Panc1 (cell line): ENCODE results near the gene PCDHA11. TPM values are rescaled to one million over a fixed set of nuclear protein-coding genes. Genes with fewer than 3 reads are reported as not detected.

Experiments
- ATAC-seq: fragments of 200-7000 bp; cut with Tn5 transposase; 2 replicates; pipeline ENCODE4 v1.9.1; 2020; ENCODE audit warnings: mild to moderate bottlenecking, moderate library complexity
- BruUV-seq: library from RNA; stranded (reverse); fragments of 400-500 nt; replicated peaks from 2 replicates; lab custom pipeline; 2021; lab: Mats Ljungman, UMichigan
- CTCF ChIA-PET: fragments of 300-600 bp; sonication (Branson Sonifier 250); formaldehyde crosslinking; loops from one replicate; lab custom pipeline; 2022; ENCODE audit warnings: antibody characterized with exemption; lab: Charles Lee
- POLR2A ChIA-PET: fragments of 300-600 bp; sonication (Branson Sonifier 250); formaldehyde crosslinking; loops from one replicate; lab custom pipeline; 2022; ENCODE audit warnings: antibody characterized with exemption; lab: Charles Lee
- DNase-seq: peaks from one replicate; pipeline ENCODE4 v3.0.0-alpha.2; 2010; ENCODE audit warnings: low read depth, low spot score
- H3K27ac ChIP-seq: 2 replicates; pipeline ENCODE4 v1.5.1; 2011; ENCODE audit warnings: mild to moderate bottlenecking, low read length, inconsistent platforms
- H3K27me3 ChIP-seq: fragments of 200-500 bp; sonication (Bioruptor generic); 2 replicates; pipeline ENCODE4 v1.6.0; 2014; ENCODE audit warnings: low read length, inconsistent platforms; ENCODE audit not compliant: control insufficient read depth, insufficient read depth
- H3K36me3 ChIP-seq: fragments of 200-500 bp; sonication (Bioruptor generic); 2 replicates; pipeline ENCODE4 v1.5.1; 2014; ENCODE audit warnings: inconsistent platforms, mild to moderate bottlenecking, low read length, moderate library complexity; ENCODE audit not compliant: control insufficient read depth, insufficient read depth
- H3K4me1 ChIP-seq: 2 replicates; pipeline ENCODE4 v1.5.1; 2011; ENCODE audit warnings: inconsistent platforms, mild to moderate bottlenecking, low read length, moderate library complexity; ENCODE audit not compliant: control insufficient read depth, insufficient read depth
- H3K4me3 ChIP-seq, 2 experiments: 2 replicates each; pipeline ENCODE4 v1.5.1; 2011 to 2012; ENCODE audit warnings: low read depth in 2 of 2, low read length in 2 of 2, mild to moderate bottlenecking in 2 of 2, inconsistent platforms in 1 of 2, moderate library complexity in 1 of 2
- H3K9me3 ChIP-seq: fragments of 200-500 bp; sonication (Bioruptor generic); 2 replicates; pipeline ENCODE4 v1.5.1; 2014; ENCODE audit warnings: low read depth, mild to moderate bottlenecking, inconsistent platforms, low read length, moderate library complexity; ENCODE audit not compliant: control insufficient read depth, insufficient read depth
- POLR2AphosphoS5 ChIP-seq: IDR thresholded peaks from 2 replicates; pipeline ENCODE4 v1.6.1; 2012; ENCODE audit warnings: mild to moderate bottlenecking, low read depth, low read length, moderate library complexity
- SIN3A ChIP-seq: IDR thresholded peaks from 2 replicates; pipeline ENCODE4 v1.6.1; 2012; ENCODE audit warnings: low read depth, mild to moderate bottlenecking, low read length, moderate library complexity, borderline replicate concordance; ENCODE audit not compliant: insufficient read depth
- TCF7L2 ChIP-seq: IDR thresholded peaks from 2 replicates; pipeline ENCODE4 v1.6.1; 2011; ENCODE audit warnings: mild to moderate bottlenecking, low read depth, low read length, inconsistent platforms
- in situ Hi-C: cut with HindIII; loops from 2 replicates; pipeline ENCODE4 v1.10.0; 2016; ENCODE audit warnings: low sequenced_read_pairs, low pct_unique_long_range_greater_than_20kb
- intact Hi-C: fragments of 100-400 bp; cut with micrococcal nuclease; formaldehyde crosslinking; loops from one replicate; pipeline ENCODE4 v1.10.0; 2022; ENCODE audit not compliant: unreplicated experiment
- total RNA-seq: library from RNA; stranded (reverse); gene quantifications from one replicate; pipeline ENCODE4 v1.2.1, GENCODE V29; 2021; ENCODE audit not compliant: unreplicated experiment
- TF ChIP-seq, protein P1 (sequence below), 2 experiments: IDR thresholded peaks; 2 replicates each; pipeline ENCODE4 v1.6.1; 2011 to 2012; ENCODE audit warnings: low read depth in 2 of 2, control low read depth in 1 of 2, low read length in 1 of 2, mild to moderate bottlenecking in 1 of 2, moderate library complexity in 1 of 2; ENCODE audit not compliant: insufficient read depth in 1 of 2
- TF ChIP-seq, protein P2 (sequence below): fragments of 450-650 bp; IDR thresholded peaks from 2 replicates; pipeline ENCODE4 v1.5.1; 2017; ENCODE audit warnings: mild to moderate bottlenecking

The PCDHA11 gene
- total RNA-seq, 1 experiment from 2014 or later: 0.08 TPM

DNA sequence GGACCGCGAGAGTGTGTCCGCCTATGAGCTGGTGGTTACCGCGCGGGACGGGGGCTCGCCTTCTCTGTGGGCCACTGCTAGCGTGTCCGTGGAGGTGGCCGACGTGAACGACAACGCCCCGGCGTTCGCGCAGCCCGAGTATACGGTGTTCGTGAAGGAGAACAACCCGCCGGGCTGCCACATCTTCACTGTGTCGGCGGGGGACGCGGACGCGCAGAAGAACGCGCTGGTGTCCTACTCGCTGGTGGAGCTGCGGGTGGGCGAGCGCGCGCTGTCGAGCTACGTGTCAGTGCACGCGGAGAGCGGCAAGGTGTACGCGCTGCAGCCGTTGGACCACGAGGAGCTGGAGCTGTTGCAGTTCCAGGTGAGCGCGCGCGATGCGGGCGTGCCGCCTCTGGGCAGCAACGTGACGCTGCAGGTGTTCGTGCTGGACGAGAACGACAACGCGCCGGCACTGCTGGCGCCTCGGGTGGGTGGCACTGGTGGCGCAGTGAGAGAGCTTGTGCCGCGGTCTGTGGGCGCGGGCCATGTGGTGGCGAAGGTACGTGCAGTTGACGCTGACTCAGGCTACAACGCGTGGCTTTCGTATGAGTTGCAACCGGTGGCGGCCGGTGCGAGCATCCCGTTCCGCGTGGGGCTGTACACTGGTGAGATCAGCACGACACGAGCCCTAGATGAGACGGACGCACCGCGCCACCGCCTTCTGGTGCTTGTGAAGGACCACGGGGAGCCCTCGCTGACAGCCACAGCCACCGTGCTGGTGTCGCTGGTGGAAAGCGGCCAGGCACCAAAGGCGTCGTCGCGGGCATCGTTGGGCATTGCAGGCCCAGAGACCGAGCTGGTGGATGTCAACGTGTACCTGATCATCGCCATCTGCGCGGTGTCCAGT lies 32.9 kb upstream of the PCDHA11 start:
- no peak for TF ChIP-seq SIN3A
- TF ChIP-seq, protein P1, sequence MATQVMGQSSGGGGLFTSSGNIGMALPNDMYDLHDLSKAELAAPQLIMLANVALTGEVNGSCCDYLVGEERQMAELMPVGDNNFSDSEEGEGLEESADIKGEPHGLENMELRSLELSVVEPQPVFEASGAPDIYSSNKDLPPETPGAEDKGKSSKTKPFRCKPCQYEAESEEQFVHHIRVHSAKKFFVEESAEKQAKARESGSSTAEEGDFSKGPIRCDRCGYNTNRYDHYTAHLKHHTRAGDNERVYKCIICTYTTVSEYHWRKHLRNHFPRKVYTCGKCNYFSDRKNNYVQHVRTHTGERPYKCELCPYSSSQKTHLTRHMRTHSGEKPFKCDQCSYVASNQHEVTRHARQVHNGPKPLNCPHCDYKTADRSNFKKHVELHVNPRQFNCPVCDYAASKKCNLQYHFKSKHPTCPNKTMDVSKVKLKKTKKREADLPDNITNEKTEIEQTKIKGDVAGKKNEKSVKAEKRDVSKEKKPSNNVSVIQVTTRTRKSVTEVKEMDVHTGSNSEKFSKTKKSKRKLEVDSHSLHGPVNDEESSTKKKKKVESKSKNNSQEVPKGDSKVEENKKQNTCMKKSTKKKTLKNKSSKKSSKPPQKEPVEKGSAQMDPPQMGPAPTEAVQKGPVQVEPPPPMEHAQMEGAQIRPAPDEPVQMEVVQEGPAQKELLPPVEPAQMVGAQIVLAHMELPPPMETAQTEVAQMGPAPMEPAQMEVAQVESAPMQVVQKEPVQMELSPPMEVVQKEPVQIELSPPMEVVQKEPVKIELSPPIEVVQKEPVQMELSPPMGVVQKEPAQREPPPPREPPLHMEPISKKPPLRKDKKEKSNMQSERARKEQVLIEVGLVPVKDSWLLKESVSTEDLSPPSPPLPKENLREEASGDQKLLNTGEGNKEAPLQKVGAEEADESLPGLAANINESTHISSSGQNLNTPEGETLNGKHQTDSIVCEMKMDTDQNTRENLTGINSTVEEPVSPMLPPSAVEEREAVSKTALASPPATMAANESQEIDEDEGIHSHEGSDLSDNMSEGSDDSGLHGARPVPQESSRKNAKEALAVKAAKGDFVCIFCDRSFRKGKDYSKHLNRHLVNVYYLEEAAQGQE (IDR thresholded peaks at IDR 0.05; ENCODE audit: insufficient read depth in 1 of 2, low read depth in 2 of 2, low read length in 1 of 2): no peak
- TF ChIP-seq POLR2AphosphoS5: no peak
- no peak for TF ChIP-seq TCF7L2
- TF ChIP-seq, protein P2, sequence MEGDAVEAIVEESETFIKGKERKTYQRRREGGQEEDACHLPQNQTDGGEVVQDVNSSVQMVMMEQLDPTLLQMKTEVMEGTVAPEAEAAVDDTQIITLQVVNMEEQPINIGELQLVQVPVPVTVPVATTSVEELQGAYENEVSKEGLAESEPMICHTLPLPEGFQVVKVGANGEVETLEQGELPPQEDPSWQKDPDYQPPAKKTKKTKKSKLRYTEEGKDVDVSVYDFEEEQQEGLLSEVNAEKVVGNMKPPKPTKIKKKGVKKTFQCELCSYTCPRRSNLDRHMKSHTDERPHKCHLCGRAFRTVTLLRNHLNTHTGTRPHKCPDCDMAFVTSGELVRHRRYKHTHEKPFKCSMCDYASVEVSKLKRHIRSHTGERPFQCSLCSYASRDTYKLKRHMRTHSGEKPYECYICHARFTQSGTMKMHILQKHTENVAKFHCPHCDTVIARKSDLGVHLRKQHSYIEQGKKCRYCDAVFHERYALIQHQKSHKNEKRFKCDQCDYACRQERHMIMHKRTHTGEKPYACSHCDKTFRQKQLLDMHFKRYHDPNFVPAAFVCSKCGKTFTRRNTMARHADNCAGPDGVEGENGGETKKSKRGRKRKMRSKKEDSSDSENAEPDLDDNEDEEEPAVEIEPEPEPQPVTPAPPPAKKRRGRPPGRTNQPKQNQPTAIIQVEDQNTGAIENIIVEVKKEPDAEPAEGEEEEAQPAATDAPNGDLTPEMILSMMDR: no peak
- H3K9me3 ChIP-seq: no peaks in the 10 kb centered on the region; the same call in 1 of the 2 replicates
- POLR2A ChIA-PET: no interaction called here
- CTCF ChIA-PET: no interaction called here
- in situ Hi-C loops: no loop called here
- H3K27ac ChIP-seq: no peak overlapping the region
- H3K4me1 ChIP-seq: no peaks in the 10 kb centered on the region
- H3K4me3 ChIP-seq: no peak overlapping the region
- no peak for ATAC-seq
- H3K36me3 ChIP-seq: no peaks in the 10 kb centered on the region
- H3K27me3 ChIP-seq: no peaks in the 10 kb centered on the region
- no TSS peak for BruUV-seq
- no peak for DNase-seq
- intact Hi-C loops: no loop called here

DNA sequence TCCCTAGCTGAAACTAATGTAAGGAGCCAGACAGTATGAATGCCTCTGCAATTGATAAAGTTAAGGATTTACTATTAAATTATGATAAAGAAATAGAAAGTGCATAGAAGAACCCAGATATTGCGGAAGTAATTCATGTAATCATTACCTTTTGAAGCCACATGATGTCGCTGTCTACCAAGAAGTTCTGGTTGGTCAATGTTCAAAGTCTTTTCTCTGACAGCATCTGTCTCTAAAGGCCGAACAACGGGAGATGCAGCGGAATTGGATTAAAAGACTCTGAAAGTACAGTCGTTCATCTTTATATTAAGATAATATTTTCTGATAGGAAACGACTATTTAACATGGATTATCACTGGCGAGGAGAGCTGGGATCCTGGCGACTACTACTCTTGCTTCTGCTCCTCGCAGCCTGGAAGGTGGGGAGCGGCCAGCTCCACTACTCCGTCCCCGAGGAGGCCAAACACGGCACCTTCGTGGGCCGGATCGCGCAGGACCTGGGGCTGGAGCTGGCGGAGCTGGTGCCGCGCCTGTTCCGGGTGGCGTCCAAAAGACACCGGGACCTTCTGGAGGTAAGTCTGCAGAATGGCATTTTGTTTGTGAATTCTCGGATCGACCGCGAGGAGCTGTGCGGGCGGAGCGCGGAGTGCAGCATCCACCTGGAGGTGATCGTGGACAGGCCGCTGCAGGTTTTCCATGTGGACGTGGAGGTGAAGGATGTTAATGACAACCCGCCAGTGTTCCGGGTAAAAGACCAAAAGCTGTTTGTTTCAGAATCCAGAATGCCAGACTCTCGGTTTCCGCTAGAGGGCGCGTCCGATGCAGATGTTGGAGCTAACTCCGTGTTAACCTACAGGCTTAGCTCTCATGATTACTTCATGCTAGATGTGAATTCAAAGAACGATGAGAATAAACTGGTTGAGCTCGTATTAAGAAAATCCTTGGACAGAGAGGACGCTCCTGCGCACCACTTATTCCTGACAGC lies 27.5 kb upstream of the PCDHA11 start, which contains the start of gene PCDHA8:
Gene PCDHA8 (plus strand): TSS at position 210 of the 985 bp plus-strand sequence. CDS start 135 bp downstream, at position 345.
- BruUV-seq: no TSS peak
- POLR2A ChIA-PET: no interaction called here
- CTCF ChIA-PET: interaction anchor here (0.6 to 1.3 kb wide), 4 partner anchors 14 to 200 kb away, joined by 3 to 7 read pairs (median 4); no protein-coding TSS in a partner anchor
- no peaks in the 10 kb centered on the region for H3K36me3 ChIP-seq
- intact Hi-C loops: loop anchor here (1.0 kb wide), 1 partner anchor 200 kb away; no protein-coding TSS in a partner anchor
- H3K27ac ChIP-seq: no peak within 1 kb of the TSS
- TF ChIP-seq, protein P2: peak; percentile 71
- no peak for TF ChIP-seq POLR2AphosphoS5
- DNase-seq (no peak), ATAC-seq (peak; percentile 78)
- H3K9me3 ChIP-seq: no peaks in the 10 kb centered on the region
- peak within 1 kb of the TSS; percentile 37 to 50 for H3K4me3 ChIP-seq
- H3K4me1 ChIP-seq: no peaks in the 10 kb centered on the region
- no peaks in the 10 kb centered on the region for H3K27me3 ChIP-seq
- in situ Hi-C loops: no loop called here
